Endometrial microvascular endothelial cells (primary cell): Measurements from ENCODE around the gene CNMD. TPM values are rescaled to one million over a fixed set of nuclear protein-coding genes. Genes with fewer than 3 reads are reported as not detected.
"Not testable (repeated sequence)": the region's sequence is repeated elsewhere in the genome, so short reads cannot be mapped to it uniquely, and the experiment has no call there.

Experiments used
- in situ Hi-C: cut with HindIII; loops from 2 replicates; pipeline ENCODE4 v1.10.0; 2017; ENCODE audit warnings: low sequenced_read_pairs, low pct_unique_long_range_greater_than_20kb; ENCODE audit errors: inconsistent ontology term
- total RNA-seq: library from RNA; depleted of rRNA; stranded (reverse); fragments of >200 nt; gene quantifications from one replicate; pipeline ENCODE4 v1.2.3, GENCODE V29; 2015; ENCODE audit errors: inconsistent ontology term

CNMD gene
- total RNA-seq, 1 donor from 2014 or later: not detected

- in situ Hi-C loops: no loop called here
Measured at GRCh38 chr13:52706081-52706480, 33.5 kb downstream of the CNMD start.

DNA sequence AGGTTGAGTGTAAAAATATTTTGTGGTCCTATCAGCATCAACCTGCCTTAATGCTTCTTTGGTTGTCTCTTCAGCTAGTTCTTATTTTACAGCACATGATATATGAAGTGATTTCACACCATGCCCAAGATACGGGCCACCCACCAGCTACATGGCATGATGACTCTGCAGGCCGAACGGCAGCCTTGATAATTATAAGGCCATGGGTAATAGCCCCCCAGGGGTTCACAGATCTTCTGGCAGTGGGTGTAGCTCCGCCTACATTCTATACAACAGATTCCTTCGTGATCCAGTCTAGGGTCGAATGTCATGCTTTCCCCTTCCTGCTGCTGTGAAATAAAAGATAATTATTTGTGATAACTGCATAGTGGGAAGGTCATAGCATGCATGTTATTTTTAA is 36.1 kb downstream of the CNMD start:
- in situ Hi-C loops: no loop called here

DNA sequence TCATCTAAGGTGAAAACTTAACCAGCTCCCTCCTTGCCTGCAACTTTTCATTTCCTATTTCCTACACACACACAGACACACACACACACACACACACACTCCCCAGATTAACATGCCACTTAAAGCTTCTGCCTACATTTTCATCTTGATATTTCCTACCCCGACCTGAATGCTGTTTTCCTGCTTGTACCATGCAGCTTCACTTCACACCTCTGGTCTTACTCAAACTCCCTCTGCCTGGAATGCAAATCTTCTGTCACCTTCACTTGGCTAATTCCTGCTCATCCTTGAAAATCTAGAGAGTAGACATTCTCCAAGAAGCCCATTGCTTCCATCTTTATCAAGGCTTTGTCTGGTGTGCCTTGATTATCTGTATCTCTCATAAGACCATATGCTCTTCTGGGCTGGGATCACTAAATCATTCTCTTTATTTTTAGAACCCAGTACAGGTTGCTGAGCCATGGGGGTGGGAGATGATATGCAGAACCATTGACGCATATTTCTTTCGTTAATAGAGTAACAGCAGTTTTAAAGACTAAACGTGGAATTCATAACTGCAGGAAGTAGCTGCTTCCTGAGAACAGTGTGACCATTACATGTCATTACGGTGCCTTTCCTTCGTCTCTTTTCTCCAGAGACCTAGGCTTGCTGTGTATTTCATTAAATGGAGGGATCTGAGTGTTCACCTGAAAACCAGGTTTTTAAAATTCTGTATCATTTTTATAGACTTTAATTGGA is 37.7 kb downstream of the CNMD start:
- in situ Hi-C loops: no loop called here

DNA sequence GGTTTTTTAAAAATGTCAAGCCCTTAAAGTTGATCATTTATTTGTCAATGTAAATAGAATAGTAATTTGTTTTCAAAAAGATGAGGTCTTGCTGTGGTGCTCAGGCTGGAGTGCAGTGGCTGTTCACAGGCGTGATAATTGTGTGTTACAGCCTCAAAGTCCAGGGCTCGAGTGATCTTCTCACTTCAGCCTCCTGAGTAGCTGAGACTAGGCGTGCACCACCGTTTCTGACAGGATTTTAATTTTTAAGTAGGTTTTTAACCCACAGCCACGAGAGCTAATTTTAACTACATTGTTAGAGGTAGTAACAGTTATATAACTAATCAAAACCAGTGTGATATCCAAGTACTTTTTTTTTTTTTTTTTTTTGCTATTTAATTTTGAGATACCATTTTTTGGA is 43.1 kb downstream of the CNMD start:
- in situ Hi-C loops: no loop called here

GRCh38 chr13:52695856-52696255 is 43.8 kb downstream of the CNMD start:
- in situ Hi-C loops: no loop called here

DNA sequence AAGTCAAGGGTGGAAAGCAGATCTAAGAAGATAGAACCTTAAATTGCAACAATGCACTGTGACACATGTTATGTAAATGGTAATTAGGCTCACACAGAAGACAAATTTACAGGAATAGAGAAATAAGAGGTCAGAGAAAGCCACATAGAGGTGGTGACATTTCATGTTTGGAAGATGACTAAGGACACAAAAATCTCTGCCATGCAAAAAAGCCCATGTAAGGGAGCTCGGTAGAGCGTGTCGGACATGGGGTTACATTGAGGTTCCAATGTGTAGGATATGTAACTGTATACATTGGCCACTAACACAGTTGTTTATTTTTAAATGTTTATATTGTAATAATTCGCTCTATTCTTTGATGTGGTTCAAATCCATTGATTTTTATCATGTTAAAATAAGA is 53.2 kb downstream of the CNMD start:
- in situ Hi-C loops: no loop called here

DNA sequence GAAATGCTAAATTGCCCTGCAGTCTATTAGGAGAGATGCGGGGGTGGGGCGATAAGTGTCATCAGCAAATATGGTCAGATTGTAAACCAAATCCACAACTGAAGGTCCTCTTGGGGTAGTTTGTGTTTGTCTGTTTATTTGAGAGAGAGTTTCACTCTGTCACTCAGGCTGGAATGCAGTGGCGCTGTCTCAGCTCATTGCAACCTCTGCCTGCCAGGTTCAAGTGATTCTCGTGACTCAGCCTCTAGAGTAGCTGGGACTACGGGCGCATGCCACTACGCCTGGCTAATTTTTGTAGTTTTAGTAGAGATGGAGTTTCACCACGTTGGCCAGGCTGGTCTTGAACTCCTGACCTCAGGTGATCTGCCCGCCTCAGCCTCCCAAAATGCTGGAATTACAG is 53.8 kb downstream of the CNMD start:
- in situ Hi-C loops: not testable (repeated sequence)

DNA sequence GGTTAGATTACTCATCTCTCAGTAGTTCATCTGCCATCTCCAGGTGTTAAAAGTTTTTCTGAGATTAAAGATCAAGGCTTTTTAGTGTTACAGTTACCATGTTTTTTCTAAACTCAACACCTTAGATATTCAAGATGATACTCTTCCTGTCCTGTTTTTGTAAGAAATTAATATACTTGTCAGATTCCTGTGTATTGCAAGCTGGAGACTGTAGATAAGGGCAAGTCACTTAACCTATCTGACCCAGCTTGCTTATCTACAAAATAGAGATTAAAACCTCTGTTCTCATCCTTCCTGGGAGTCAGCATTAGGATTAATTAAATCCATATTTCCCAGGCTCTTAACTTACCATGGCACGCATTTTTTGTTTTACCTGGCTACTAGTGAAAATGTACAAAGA is 61.8 kb downstream of the CNMD start:
- in situ Hi-C loops: no loop called here

- in situ Hi-C loops: no loop called here
Measured at GRCh38 chr13:52673465-52673864, 66.2 kb downstream of the CNMD start.

DNA sequence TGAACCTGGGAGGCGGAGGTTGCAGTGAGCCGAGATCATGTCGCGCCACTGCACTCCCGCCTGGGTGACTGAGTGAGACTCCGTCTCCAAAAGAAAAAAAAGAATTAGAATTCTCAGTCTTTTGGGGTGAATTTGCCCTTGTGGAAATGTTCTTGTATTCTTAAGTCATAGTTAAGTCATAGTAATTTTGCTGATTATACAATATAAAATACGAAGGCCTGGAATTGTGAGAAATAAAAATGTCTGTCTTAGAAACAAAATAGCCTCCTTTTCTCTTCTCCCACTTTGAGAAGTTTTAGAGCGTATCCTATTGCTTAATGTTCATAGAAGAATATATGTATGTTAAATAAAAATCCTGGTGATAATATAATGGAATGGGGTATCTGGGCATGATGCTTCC is 68.9 kb downstream of the CNMD start:
- in situ Hi-C loops: no loop called here

GRCh38 chr13:52669677-52670076 is 69.9 kb downstream of the CNMD start:
- in situ Hi-C loops: no loop called here

GRCh38 chr13:52665325-52665724 is 74.3 kb downstream of the CNMD start:
- in situ Hi-C loops: no loop called here

GRCh38 chr13:52664272-52664671 is 75.3 kb downstream of the CNMD start:
- in situ Hi-C loops: no loop called here

GRCh38 chr13:52659340-52659739 is 80.3 kb downstream of the CNMD start:
- in situ Hi-C loops: no loop called here

Other genes starting within 250 kb of the CNMD start
- 1.1 TPM for gene HNRNPA1L2, start 97.4 kb downstream of the CNMD start, total RNA-seq
- 47.0 TPM for gene SUGT1, start 87.0 kb downstream of the CNMD start, total RNA-seq
- gene PCDH8, start 108.8 kb upstream of the CNMD start, total RNA-seq: not detected